Neural progenitor cell (in vitro differentiated cells): ENCODE data around the gene NIN. TPM values are rescaled to one million over a fixed set of nuclear protein-coding genes. Genes with fewer than 3 reads are reported as not detected.
A peak's percentile ranks its signal among the peaks of the same experiment; 100 is the strongest.

ENCODE experiments used
- DNase-seq: peaks from one replicate; pipeline ENCODE4 v3.0.0-alpha.2; 2016; ENCODE audit warnings: low spot score
- H2AFZ ChIP-seq: fragments of 200-600 bp; sonication (generic); replicated peaks from 2 replicates; pipeline ENCODE4 v1.6.1; 2016; ENCODE audit warnings: antibody characterized with exemption
- H3F3A ChIP-seq: fragments of 200-600 bp; sonication (generic); 2 replicates; pipeline ENCODE4 v1.6.1; 2016; ENCODE audit warnings: antibody characterized with exemption, low read depth
- H3K27ac ChIP-seq: fragments of 200-600 bp; sonication (generic); 2 replicates; pipeline ENCODE4 v1.5.1; 2016; ENCODE audit warnings: mild to moderate bottlenecking
- H3K27me3 ChIP-seq: fragments of 200-600 bp; sonication (generic); 2 replicates; pipeline ENCODE4 v1.6.1; 2016; ENCODE audit warnings: mild to moderate bottlenecking, moderate library complexity
- H3K36me3 ChIP-seq: fragments of 200-600 bp; sonication (generic); 2 replicates; pipeline ENCODE4 v1.5.1; 2016
- H3K4me1 ChIP-seq: fragments of 200-600 bp; sonication (generic); 2 replicates; pipeline ENCODE4 v1.6.1; 2016; ENCODE audit warnings: mixed run types
- H3K4me2 ChIP-seq: fragments of 200-600 bp; sonication (generic); 2 replicates; pipeline ENCODE4 v1.6.1; 2016
- H3K4me3 ChIP-seq: fragments of 200-600 bp; sonication (generic); 2 replicates; pipeline ENCODE4 v1.5.1; 2016
- H3K79me2 ChIP-seq: fragments of 200-600 bp; sonication (generic); 2 replicates; pipeline ENCODE4 v1.6.1; 2016; ENCODE audit warnings: low read depth
- H3K9ac ChIP-seq: fragments of 200-600 bp; sonication (generic); 2 replicates; pipeline ENCODE4 v1.6.1; 2016
- H3K9me3 ChIP-seq: fragments of 200-600 bp; sonication (generic); 2 replicates; pipeline ENCODE4 v1.5.1; 2016; ENCODE audit warnings: low read depth
- H4K20me1 ChIP-seq: fragments of 200-600 bp; sonication (generic); 2 replicates; pipeline ENCODE4 v1.6.1; 2016; ENCODE audit warnings: low read depth
- H3K27ac Mint-ChIP-seq: 3 replicates; pipeline ENCODE4 v1.8.0; 2021; ENCODE audit warnings: mixed read lengths
- H3K27me3 Mint-ChIP-seq: 2 replicates; pipeline ENCODE4 v1.8.0; 2022; ENCODE audit warnings: low read depth, mild to moderate bottlenecking, inconsistent platforms, moderate library complexity, mixed read lengths; ENCODE audit not compliant: insufficient read depth
- H3K36me3 Mint-ChIP-seq: 3 replicates; pipeline ENCODE4 v1.8.0; 2021; ENCODE audit warnings: mixed read lengths
- H3K4me1 Mint-ChIP-seq: 3 replicates; pipeline ENCODE4 v1.8.0; 2021; ENCODE audit warnings: mixed read lengths
- H3K4me3 Mint-ChIP-seq: 3 replicates; pipeline ENCODE4 v1.8.0; 2021; ENCODE audit warnings: mild to moderate bottlenecking, moderate library complexity, mixed read lengths
- H3K9me3 Mint-ChIP-seq: 3 replicates; pipeline ENCODE4 v1.8.0; 2020; ENCODE audit warnings: mixed read lengths
- EZH2 ChIP-seq: fragments of 200-600 bp; sonication (generic); IDR thresholded peaks from 2 replicates; pipeline ENCODE4 v1.6.1; 2017; ENCODE audit warnings: antibody characterized with exemption, mild to moderate bottlenecking, moderate library complexity
- EZH2phosphoT487 ChIP-seq: fragments of 200-600 bp; sonication (generic); IDR thresholded peaks from 2 replicates; pipeline ENCODE4 v1.6.1; 2017; ENCODE audit warnings: antibody characterized with exemption
- total RNA-seq: library from RNA; depleted of rRNA; stranded (reverse); fragments of >200 nt; gene quantifications from 2 replicates; pipeline ENCODE4 v1.2.3, GENCODE V29; 2015; ENCODE audit warnings: low replicate concordance
- TF ChIP-seq, protein P1 (sequence below): fragments of 200-600 bp; sonication (generic); IDR thresholded peaks from 2 replicates; pipeline ENCODE4 v1.5.1; 2017; ENCODE audit warnings: antibody characterized with exemption, mild to moderate bottlenecking

NIN gene
- total RNA-seq, 1 donor from 2014 or later: 49.0 TPM

DNA sequence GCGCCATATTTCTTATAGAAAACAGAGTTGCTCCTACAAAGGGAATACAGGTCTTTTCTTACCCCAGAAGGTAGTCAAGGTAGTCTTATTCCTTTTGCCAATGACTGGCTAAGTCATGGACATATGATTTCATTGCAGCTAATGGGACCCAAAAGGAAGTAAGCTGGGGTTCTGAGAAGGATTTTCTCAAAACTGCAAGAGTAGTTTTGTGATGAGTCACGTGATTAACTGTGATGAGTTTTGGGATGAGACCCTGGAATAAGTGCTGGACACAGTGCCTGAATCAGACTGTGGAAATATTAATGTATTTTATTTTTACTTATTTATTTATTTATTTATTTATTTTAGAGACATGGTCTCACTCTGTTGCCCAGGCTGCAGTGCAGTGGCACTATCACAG is 13.4 kb upstream of the NIN start:
- H3K4me3 Mint-ChIP-seq: no peak overlapping the region
- Histone ChIP-seq H3K4me1 (peaks cover 14% of the 10 kb centered on the region), H3K4me2 (no peak overlapping the region), H3K27me3 (peaks cover 3% of the 10 kb centered on the region), H4K20me1 (no peaks in the 10 kb centered on the region), H3F3A (peaks cover 15% of the 10 kb centered on the region), H3K36me3 (no peaks in the 10 kb centered on the region), H3K79me2 (no peaks in the 10 kb centered on the region), H2AFZ (no peak overlapping the region), H3K4me3 (no peak overlapping the region), H3K9me3 (no peaks in the 10 kb centered on the region), H3K9ac (no peak overlapping the region), H3K27ac (no peak overlapping the region)
- no peaks in the 10 kb centered on the region for H3K9me3 Mint-ChIP-seq
- peaks cover 11% of the 10 kb centered on the region for H3K4me1 Mint-ChIP-seq
- H3K36me3 Mint-ChIP-seq: no peaks in the 10 kb centered on the region
- no peak for DNase-seq
- TF ChIP-seq EZH2phosphoT487: no peak
- no peak for TF ChIP-seq EZH2
- TF ChIP-seq, protein P1, sequence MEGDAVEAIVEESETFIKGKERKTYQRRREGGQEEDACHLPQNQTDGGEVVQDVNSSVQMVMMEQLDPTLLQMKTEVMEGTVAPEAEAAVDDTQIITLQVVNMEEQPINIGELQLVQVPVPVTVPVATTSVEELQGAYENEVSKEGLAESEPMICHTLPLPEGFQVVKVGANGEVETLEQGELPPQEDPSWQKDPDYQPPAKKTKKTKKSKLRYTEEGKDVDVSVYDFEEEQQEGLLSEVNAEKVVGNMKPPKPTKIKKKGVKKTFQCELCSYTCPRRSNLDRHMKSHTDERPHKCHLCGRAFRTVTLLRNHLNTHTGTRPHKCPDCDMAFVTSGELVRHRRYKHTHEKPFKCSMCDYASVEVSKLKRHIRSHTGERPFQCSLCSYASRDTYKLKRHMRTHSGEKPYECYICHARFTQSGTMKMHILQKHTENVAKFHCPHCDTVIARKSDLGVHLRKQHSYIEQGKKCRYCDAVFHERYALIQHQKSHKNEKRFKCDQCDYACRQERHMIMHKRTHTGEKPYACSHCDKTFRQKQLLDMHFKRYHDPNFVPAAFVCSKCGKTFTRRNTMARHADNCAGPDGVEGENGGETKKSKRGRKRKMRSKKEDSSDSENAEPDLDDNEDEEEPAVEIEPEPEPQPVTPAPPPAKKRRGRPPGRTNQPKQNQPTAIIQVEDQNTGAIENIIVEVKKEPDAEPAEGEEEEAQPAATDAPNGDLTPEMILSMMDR: no peak
- no peak overlapping the region for H3K27ac Mint-ChIP-seq
- no peaks in the 10 kb centered on the region for H3K27me3 Mint-ChIP-seq

DNA sequence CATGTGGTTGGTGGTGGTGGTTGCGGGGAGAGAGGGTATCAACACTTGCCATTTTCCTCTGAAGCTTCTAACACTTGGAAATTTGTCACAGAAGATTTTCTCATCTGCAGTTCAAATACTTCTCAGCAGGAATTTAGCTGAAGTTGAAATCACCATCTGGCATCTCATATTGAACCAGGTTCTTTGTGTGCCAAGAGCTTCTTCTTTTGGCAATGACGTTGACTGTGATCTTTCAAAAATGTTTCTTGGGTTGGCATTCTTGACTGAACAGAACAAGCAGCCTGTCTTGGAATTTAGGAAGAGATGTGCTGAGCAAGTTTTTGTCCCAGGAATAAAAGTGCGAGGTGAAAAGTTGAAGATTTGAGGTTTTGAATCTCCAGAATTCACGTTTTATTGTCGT is 8.7 kb upstream of the NIN start:
- Mint-ChIP-seq H3K27ac (no peak overlapping the region), H3K27me3 (no peaks in the 10 kb centered on the region), H3K4me1 (peaks cover 21% of the 10 kb centered on the region), H3K36me3 (no peaks in the 10 kb centered on the region), H3K4me3 (no peak overlapping the region), H3K9me3 (no peaks in the 10 kb centered on the region)
- TF ChIP-seq, protein P1: no peak
- TF ChIP-seq EZH2phosphoT487: no peak
- no peak for TF ChIP-seq EZH2
- Histone ChIP-seq H3F3A (peaks cover 15% of the 10 kb centered on the region), H3K4me1 (peaks cover 14% of the 10 kb centered on the region), H4K20me1 (no peaks in the 10 kb centered on the region), H3K9me3 (no peaks in the 10 kb centered on the region), H3K27me3 (peaks cover 7% of the 10 kb centered on the region), H3K27ac (no peak overlapping the region), H3K36me3 (no peaks in the 10 kb centered on the region), H2AFZ (no peak overlapping the region), H3K4me3 (no peak overlapping the region), H3K79me2 (no peaks in the 10 kb centered on the region), H3K9ac (no peak overlapping the region), H3K4me2 (peak overlapping the region; percentile 23)
- DNase-seq: no peak

DNA sequence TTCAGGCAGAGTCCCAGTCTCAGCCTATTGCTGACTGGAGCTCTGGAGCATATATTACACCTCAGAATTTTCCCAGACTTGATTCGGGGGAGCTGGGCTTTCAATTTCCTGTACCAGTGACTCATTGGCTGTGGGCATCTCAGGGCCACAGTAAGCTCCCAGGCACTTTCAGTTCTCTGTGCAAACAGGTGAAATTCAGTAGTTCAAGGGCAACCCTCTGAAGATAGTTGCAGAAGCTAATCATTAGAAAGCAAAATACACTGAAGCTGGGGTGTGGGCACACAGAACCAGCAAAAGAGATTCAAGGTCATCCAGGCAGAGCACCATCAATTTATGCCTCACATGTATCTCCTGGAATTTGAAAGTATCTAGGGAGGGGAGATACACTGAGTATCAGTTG is 8.1 kb upstream of the NIN start:
- Mint-ChIP-seq H3K27me3 (no peaks in the 10 kb centered on the region), H3K36me3 (no peaks in the 10 kb centered on the region), H3K27ac (no peak overlapping the region), H3K9me3 (no peaks in the 10 kb centered on the region), H3K4me1 (peaks cover 23% of the 10 kb centered on the region), H3K4me3 (no peak overlapping the region)
- no peaks in the 10 kb centered on the region for H4K20me1 ChIP-seq
- no peak for DNase-seq
- no peak overlapping the region for H3K4me3 ChIP-seq
- no peak overlapping the region for H2AFZ ChIP-seq
- TF ChIP-seq EZH2 (no peak), EZH2phosphoT487 (no peak)
- TF ChIP-seq, protein P1: no peak
- no peak overlapping the region for H3K4me2 ChIP-seq
- H3K9me3 ChIP-seq: no peaks in the 10 kb centered on the region
- H3K79me2 ChIP-seq: no peaks in the 10 kb centered on the region
- H3K36me3 ChIP-seq: no peaks in the 10 kb centered on the region
- H3K27ac ChIP-seq: no peak overlapping the region
- H3K27me3 ChIP-seq: peaks cover 11% of the 10 kb centered on the region
- peaks cover 15% of the 10 kb centered on the region for H3F3A ChIP-seq
- H3K9ac ChIP-seq: no peak overlapping the region
- peaks cover 14% of the 10 kb centered on the region for H3K4me1 ChIP-seq
